Activated CD8-positive, alpha-beta memory T cell treated with anti-CD3 and anti-CD28 coated beads for 48 hours (primary cell): ENCODE data around the gene CSNK1G2.
"Not testable (repeated sequence)": the region's sequence is repeated elsewhere in the genome, so short reads cannot be mapped to it uniquely, and the experiment has no call there.

Source experiments
- DNase-seq, 3 experiments: peaks; one replicate each; pipeline ENCODE4 v3.0.0-alpha.2; 2020; ENCODE audit warnings: low read depth in 2 of 3, low spot score in 2 of 3

The CSNK1G2 gene

DNA sequence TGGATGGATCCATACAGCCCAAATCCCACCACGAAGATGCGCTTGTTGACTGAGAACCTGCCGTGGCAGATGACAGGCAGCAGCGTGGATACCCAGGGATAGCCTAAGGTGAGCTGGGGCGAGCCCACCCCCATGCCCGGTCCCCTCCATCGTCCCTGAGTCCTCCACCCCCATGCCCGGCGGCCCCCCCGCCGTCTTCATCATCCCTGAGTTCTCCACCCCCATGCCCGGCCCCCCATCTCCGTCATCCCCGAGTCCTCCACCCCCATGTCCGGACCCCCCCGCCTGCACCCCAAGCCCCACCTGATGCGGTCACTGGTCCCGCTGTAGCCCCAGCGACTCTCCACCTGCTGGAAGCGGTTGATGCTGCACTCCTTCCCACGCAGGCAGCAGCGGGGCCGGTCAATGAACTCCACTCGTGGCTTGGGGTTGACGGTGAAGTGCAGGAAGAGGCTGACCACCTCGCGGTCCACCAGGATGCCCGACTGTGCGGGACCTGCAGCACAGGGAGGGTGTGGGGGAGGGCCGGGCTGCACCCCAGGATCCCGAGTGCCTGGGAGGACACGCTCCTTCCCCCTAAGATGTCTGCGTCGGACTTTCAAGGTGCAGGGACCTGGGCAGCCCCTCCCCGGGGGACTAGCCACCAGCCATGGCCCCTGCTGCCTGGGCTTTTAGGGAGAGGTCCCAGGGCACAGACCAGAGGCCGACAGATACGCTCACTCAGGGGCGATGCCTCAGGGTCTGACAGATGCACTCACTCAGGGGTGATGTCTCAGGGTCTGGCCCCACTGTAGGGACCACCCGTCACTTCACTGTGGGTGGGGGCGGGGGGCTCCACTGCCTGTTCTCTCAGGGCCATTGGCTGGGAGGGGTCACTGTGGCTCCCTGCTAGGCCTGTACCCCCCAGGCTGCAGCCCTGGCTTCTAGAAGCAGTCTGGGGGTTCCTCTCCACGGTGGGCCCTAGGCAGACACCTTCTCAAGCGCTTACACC is 46.5 kb downstream of the CSNK1G2 start:
- DNase-seq = no peak

- DNase-seq = not testable (repeated sequence)
Measured at GRCh38 chr19:1988464-1988863, 47.5 kb downstream of the CSNK1G2 start.

DNA sequence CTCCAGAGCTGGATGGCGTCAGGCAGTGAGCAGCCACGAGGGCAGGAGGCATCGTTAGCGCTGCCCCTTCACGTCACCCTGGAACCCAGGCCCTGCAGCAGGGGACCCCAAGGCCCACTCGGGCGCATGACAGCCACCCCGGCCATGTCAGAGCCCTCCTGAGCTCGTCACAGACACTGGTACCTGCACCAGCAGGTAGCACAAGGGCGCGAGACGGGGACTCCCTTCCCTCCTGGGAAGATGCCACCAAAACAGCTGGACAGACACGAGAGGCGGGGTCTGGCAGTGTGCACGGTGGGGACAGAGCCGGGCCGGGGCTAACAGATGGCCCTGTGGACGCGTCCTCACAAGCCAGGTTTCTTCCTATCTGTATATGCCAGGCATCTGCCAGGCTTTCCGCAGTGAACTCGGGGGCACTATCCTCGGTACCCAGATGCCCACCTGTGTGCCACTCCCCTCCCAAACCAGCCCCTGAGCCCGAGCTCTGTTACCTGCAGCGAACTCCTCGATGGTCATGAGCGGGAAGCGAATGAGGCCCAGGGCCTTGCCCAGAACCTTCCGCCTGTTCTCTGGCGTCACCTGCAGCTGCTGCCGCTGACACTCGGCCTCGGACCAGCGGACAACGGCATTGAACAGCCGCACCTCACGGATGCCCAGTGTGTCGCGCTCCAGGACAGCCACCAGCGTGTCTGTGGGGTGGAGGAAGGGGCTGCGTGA is 48.7 kb downstream of the CSNK1G2 start:
- DNase-seq = no peak

- no peak for DNase-seq
Measured at GRCh38 chr19:1990230-1991017, 49.5 kb downstream of the CSNK1G2 start.

- no peak for DNase-seq
Measured at GRCh38 chr19:1991018-1991913, 50.3 kb downstream of the CSNK1G2 start.

- DNase-seq = no peak
Measured at GRCh38 chr19:1992759-1993260, 51.8 kb downstream of the CSNK1G2 start.

DNA sequence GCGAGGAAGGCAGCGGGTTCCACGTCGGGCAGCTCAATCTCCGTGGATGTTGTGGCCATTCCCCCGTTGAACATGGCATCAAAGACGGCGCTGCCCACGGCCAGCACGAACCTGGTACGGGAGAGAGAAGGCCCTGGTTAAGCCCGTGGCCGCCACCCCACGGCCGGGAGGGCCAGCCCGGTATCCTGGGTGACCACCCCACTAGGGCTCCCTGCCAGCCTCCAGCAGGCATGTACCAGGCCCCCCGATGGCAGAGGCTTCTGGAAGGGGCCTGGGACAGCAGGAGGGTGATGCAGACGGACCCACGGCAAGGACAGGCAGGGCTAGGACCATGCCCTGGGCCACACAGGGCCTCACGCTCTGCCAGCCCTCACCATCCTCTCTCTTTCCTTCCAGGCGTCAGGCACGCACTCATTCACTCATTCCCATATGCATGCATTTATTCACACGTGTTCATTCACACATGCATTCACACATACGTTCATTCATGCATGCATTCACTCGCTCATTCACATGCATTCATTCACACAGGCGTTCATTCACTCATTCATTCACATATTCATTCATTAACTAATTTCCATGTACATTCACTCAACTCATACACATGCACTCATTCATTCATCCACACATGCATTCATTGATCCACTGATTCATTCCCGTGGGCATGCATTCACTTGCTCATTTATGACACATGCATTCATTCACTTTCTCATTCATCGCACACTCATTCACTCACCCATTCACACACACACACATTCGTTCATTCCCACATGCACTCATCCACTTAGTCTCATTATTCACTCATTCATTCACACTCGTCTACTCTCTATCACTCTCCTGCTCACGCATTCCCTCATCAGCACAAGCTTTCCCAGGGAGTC is 56.6 kb downstream of the CSNK1G2 start:
- no peak for DNase-seq

DNA sequence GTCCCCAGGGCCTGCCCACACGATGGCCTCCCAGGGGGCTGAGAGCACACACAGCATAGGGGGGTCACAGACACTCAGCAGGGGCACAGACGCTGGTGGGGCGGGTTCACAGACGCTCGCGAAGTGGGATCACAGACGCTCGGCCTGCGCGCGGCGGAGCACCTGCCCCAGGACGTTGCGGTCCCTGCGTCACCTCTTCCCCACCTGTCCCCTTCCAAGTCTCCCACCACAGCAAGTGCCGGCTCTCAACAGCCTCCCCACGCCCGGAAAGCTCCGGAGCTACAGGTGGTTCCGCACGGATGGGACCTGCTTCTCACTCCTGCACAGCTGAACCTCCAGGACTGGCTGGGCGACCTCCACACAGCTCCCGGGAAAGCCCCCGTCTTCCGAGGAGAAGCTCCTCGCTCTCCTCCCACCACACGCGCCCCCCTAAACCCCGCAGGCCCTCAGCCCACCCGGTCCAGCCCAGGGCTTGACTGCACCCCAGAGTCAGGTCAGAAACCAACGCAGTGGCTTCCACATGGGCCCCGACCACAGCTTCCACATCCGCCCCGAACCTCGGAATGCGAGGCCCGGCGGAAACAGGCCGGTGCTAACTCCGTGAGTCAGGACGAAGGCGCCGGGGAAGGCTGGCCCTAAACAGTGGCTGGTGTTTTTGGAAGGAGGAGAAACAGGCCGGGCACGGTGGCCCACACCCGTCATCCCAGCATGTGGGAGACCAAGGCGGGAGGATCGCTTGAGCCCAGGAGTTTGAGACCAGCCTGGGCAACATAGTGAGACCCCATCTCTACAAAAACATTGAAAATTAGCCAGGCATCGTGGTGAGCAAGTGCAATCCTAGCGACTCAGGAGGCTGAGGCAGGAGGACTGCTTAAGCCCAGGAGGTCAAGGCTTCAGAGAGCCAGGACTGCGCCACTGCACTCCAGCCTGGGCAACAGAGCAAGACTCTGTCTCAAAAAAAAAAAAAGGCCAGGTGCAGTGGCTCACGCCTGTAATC is 58.0 kb downstream of the CSNK1G2 start:
- no peak for DNase-seq

DNA sequence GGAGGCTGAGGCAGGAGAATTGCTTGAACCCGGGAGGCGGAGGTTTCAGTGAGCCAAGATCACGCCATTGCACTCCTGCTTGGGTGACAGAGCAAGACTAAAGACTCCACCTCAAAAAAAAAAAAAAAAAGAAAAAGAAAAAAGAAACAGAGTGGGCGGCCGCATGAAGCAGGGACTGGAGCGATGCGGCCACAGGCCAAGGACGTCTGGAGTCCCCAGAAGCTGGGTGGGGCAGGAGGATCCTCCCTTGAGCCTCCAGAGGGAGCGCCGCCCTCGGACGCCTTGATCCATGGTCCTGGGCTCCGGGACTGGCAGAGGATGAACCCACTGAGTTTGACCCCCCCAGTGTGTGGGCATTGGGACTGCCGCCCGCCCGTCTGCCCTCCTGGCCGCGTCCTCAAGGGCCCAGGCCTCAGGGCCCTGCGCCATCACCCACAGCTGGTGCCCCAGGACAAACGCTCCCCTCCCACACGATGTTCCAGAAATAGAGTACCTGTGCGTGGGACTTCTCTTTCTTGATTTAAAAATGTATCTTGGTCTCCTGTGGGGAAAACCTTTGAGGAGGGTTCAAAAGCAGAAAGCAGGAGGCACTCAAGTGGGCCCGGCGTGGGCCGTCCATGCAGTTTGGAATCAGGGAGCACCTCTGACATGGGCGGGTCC is 59.0 kb downstream of the CSNK1G2 start:
- DNase-seq = no peak

DNA sequence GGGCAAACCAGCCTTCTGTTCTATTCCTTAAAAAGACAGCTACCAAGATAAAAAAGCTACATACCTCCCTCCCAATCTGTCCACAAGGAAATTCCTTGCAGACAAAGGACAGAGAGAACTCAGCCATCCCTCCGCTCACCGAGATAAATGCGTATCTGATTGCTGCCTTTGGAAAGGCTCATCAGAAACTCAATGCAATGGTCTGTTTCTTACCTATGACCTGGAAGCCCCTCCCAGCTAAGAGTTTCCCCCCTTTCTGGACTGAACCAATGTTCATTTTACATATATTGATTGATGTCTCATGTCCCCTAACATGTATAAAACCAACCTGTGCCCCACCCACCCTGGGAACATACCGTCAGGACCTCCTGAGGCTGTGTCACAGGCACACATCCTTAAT is 62.9 kb downstream of the CSNK1G2 start:
- no peak for DNase-seq

DNA sequence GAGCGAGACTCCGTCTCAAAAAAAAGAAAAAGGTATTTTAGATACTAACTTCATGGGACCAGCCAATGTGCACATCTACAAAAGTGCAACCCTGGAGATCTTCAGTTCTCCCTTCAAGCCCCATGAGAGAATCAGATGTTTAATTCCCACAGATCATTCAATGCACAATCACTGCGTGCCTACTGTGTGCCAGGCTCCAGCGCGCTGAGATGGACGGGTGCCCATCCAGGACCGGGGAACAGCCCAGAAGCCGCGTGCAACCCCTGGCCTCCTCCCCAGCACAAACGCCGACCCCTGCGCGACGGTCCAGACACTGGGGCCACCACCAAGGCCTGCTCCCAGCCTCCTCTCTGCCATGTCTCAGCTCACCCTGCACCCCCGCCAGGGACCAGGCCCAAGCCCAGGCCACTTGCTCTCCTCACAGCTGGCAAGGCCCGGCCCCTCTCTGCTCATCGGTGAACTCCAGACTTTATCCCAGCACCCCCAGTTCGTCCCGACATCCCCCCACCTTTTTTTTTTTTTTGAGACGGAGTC is 69.2 kb downstream of the CSNK1G2 start:
- DNase-seq = no peak

GRCh38 chr19:2011169-2011568 is 70.2 kb downstream of the CSNK1G2 start:
- no peak for DNase-seq

GRCh38 chr19:2012941-2013682 is 72.1 kb downstream of the CSNK1G2 start:
- no peak for DNase-seq

GRCh38 chr19:2013683-2013961 is 72.7 kb downstream of the CSNK1G2 start:
- no peak for DNase-seq

DNA sequence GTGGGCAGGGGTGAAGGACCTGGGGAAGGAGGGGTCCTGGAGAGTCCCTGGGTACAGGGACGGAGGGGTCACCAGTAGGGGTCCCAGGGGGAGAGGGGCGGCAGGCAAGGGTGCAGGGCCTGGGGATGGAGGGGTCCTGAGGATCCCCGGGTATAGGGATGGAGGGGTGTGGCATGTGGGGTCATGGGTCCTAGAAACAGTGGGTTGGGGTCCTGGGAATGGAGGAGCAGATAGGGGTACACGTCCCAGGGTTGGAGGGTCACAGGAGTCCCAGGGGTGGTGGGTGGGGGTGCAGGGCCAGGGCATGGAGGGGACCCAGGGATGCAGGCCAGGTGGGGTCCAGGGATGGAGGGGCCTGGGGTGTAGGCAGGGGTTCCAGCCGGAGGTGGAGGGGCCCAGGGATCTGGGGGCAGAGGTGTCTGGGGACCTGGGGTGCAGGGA is 73.2 kb downstream of the CSNK1G2 start:
- no peak for DNase-seq

GRCh38 chr19:2014731-2015607 is 74.0 kb downstream of the CSNK1G2 start:
- DNase-seq = no peak
